ENCODE measurements around the gene AADACL3.
"Not testable (repeated sequence)": the region's sequence is repeated elsewhere in the genome, so short reads cannot be mapped to it uniquely, and the experiment has no call there.

The AADACL3 gene

DNA sequence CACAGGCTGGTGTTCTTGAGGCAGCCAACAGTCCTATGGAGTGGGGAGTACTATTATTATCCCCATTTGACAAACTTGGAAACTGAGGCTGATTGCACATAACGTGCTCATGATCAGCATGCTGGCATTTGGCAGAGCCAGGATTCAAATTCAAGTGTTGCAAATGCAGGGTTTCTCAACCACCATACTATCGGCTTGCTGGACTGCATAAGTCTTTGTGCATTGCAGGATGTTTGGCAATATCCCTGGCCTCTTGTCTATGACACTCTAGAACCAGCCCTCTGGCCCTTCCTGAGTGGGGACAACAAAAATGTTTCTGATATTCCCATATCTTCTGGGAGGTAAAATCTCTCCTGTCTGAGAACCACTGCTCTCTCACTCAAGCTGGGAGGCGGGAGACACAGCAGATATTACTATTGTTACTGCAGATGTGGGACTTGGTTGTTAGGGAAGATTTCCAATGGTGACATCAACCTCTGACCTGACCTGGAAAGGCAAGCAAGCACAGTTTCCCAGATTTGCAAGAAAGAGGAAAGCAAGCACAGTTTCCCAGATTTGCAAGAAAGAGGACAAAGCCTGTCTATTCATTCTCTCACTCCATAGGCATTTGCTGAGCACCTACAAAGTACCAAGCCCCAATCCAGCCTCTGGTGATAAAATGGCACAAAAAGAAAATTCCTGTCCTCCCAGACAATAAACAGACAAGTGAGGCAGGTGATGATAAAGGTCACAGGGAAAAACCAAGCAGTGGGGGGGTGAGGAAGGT is 1.0 kb upstream of the AADACL3 start:
- no peak for DNase-seq

- DNase-seq, result no peak
These were observed 1.5 kb downstream of the AADACL3 start for GRCh38 chr1:12717301-12717838.

- DNase-seq, result no peak
These were observed 6.7 kb downstream of the AADACL3 start for GRCh38 chr1:12722626-12723025.

DNA sequence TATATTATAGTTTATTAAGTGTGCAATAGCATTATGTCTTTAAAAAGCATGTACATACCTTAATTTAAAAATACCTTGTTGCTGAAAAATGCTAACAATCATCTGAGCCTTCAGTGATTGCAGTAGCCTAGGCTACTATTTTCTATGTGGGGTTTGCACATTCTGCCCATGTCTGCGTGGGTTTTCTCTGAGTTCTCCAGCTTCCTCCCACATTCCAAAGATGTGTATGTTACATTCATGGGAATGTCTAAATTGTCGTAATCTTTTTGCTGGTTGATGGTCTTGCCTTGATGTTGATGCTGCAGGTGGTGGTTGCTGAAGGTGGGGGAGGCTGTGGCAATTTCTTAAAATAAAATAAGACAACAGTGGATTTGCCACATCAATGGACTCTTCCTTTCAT is 12.5 kb downstream of the AADACL3 start:
- DNase-seq, result no peak

DNA sequence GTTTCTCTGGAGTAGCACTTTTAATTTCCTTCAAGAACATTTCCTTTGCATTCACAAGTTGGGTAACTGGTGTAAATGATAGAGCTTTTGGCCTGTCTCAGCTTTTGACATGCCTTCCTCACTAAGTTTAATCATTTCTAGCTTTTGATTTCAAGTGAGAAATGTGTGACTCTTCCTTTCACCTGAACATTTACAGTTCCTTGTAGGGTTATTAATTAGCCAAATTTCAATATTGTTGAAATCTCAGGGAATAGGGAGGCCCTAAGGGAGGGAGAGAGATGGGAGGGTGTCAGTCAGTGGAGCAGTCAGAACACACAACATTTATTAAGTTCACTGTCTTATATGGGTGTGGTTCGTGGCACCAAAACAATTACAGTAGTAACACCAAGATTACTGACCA is 14.2 kb downstream of the AADACL3 start:
- no peak for DNase-seq

GRCh38 chr1:12731084-12731483 is 15.2 kb downstream of the AADACL3 start:
- DNase-seq, result not testable (repeated sequence)

GRCh38 chr1:12734651-12735050 is 18.7 kb downstream of the AADACL3 start:
- no peak for DNase-seq

- DNase-seq, result no peak
These were observed 23.0 kb downstream of the AADACL3 start for GRCh38 chr1:12738934-12739333.

DNA sequence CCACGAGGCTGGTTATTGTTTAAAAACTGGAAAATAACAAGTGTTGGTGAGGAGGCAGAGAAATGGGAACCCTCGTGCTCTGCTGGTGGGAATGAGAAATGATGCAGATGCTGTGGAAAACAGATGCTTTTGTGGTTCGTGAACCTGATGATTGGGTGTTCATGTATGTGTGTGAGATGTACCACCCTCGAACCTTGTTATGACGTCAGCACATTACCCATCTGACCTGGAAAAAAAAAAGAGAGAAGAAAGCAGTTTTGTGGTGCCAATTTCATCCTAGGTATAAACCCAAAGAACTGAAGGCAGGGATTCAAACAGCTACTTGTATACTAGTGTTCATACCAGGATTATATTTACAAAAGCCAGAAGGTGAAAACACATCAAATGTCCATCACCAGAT is 23.7 kb downstream of the AADACL3 start:
- no peak for DNase-seq

GRCh38 chr1:12741946-12742345 is 26.0 kb downstream of the AADACL3 start:
- no peak for DNase-seq

GRCh38 chr1:12745126-12745991 is 29.4 kb downstream of the AADACL3 start:
- DNase-seq, result no peak

DNA sequence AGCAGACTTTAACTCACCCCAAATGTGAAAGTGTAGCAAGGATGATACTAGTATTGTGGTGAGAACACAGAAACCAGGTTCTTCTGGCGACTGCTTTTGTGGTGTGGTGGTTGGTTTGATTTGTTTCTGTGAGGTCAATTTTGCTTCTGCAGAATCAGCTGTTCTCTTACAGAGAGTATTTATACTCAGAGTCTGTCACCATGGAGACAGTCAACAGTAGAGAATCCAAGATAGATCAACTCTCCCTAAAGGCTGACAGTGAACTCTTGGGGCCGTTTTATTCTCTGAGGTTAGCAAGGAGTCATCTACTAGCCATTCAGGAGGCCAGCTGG is 30.0 kb downstream of the AADACL3 start, which contains the start of gene CFAP107:
TSS of gene CFAP107 (plus strand) at position 209 of the 332 bp plus-strand sequence. CDS start 231 bp downstream, outside the sequence.
- peak; percentile 44 for DNase-seq

DNA sequence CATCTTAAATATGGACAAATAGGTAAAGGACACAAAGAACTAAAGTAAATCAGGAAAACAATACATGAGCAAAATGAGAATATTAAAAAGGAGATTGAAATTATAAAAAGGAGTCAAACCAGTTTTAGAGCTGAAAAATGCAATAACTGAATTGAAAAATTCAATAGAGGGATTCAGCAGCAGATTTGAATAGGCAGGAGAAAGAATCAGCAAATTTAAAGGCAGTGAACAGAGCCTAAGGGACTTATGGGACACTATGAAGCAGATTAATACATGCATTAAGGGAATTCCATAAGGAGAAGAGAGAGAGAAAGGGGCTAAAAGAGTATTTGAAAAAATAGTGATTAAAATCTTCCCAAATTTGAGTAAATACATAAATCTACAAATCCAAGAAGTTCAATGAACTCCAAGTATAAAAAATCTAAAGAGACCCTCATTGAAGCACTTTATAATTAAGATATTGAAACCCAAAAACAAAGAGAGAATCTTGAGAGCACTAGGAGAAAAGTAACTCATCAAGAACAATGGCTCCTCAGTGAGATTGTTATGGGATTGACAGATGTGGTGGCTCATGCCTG is 33.0 kb downstream of the AADACL3 start:
- DNase-seq, result no peak

- no peak for DNase-seq
These were observed 38.8 kb downstream of the AADACL3 start for GRCh38 chr1:12754738-12755137.

- no peak for DNase-seq
These were observed 40.4 kb downstream of the AADACL3 start for GRCh38 chr1:12756273-12756672.

- no peak for DNase-seq
These were observed 41.0 kb downstream of the AADACL3 start for GRCh38 chr1:12756768-12757413.

GRCh38 chr1:12757836-12758235 is 41.9 kb downstream of the AADACL3 start:
- no peak for DNase-seq

- DNase-seq, result no peak
These were observed 44.4 kb downstream of the AADACL3 start for GRCh38 chr1:12760256-12760795.

GRCh38 chr1:12761781-12762180 is 45.9 kb downstream of the AADACL3 start:
- DNase-seq, result no peak

DNA sequence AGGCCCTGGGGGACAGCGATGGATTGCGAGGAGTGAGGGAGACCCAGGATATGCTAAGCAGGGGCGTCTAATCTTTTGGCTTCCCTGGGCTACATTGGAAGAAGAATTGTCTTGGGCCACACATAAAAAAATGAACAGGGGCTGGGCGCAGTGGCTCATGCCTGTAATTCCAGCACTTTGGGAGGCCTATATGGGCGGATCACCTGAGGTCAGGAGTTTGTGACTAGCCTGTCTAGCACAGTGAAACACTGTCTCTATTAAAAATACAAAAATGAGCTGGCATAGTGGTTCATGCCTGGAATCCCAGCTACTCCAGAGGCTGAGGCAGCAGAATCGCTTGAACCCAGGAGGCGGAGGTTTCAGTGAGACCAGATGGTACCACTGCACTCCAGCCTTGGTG is 46.9 kb downstream of the AADACL3 start:
- no peak for DNase-seq

DNA sequence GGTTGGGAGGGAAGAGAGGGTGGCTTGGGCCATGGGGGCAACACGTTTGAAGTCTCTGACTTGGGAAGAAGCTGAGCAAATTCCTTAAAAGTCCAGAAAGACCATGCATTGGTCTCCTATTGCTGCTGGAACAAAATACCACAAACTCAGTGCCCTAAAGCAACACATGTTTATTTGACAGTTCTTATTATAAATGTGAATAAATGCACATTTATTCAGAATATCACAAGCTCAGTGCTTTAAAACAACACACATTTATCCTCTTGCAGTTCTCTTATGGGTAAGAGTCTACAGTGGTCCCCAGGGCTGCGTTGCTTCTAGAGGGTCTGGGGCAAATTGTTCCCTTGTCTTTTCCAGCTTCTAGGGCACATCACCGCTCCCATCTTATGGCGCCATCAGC is 47.6 kb downstream of the AADACL3 start:
- DNase-seq, result no peak

GRCh38 chr1:12764016-12764415 is 48.1 kb downstream of the AADACL3 start:
- DNase-seq, result no peak

- DNase-seq, result no peak
These were observed 53.1 kb downstream of the AADACL3 start for GRCh38 chr1:12769031-12769430.

Measured in activated CD4-positive, alpha-beta T cell treated with anti-CD3 and anti-CD28 coated beads, Interleukin-2, Interleukin-6, amounts not matched to agents 100 ng/mL and 50 ng/mL, durations not matched to agents 16 hours and 8 hours (primary cell).